HEK293 (cell line): ENCODE data around the gene CSNK2A3.

Source experiments
- CTCF ChIA-PET: fragments of 350-600 bp; formaldehyde crosslinking; extraction: SDS; loops from one replicate; lab custom pipeline; 2021; ENCODE audit warnings: antibody characterized with exemption; lab: Yijun Ruan, JAX
- POLR2A ChIA-PET: fragments of 300-600 bp; formaldehyde crosslinking; extraction: SDS; loops from one replicate; lab custom pipeline; 2020; ENCODE audit warnings: antibody characterized with exemption, inconsistent platforms; lab: Yijun Ruan, JAX
- H3K27ac ChIP-seq: fragments of 200-500 bp; sonication (Bioruptor generic); 2 replicates; pipeline ENCODE4 v1.5.1; 2014; ENCODE audit warnings: low read depth, low read length, control low read depth, inconsistent platforms; ENCODE audit errors: extremely low read depth
- H3K36me3 ChIP-seq, 2 experiments: fragments of 200-500 bp in 1 of 2; sonication (Bioruptor generic) in 1 of 2; 1 replicate in 1 of 2; 2 replicates in 1 of 2; pipeline ENCODE4 v1.5.1; 2014 to 2017; ENCODE audit warnings: inconsistent platforms in 2 of 2, low read length in 2 of 2; ENCODE audit not compliant: control insufficient read depth in 2 of 2, insufficient read depth in 1 of 2
- H3K4me1 ChIP-seq: fragments of 200-500 bp; sonication (Bioruptor generic); 2 replicates; pipeline ENCODE4 v1.5.1; 2014; ENCODE audit warnings: mild to moderate bottlenecking, low read length, inconsistent platforms; ENCODE audit not compliant: control insufficient read depth, insufficient read depth
- H3K4me3 ChIP-seq: 2 replicates; pipeline ENCODE4 v1.5.1; 2011; ENCODE audit warnings: low read depth, mild to moderate bottlenecking, control low read depth, low read length, moderate library complexity
- H3K9me3 ChIP-seq: fragments of 200-500 bp; sonication (Bioruptor generic); 2 replicates; pipeline ENCODE4 v1.5.1; 2014; ENCODE audit warnings: low read depth, low read length, inconsistent platforms; ENCODE audit not compliant: control insufficient read depth, insufficient read depth
- ATF2 ChIP-seq: fragments of 450-650 bp; formaldehyde crosslinking; IDR thresholded peaks from 2 replicates; pipeline ENCODE4 v1.5.1; 2016; ENCODE audit warnings: missing biosample characterization, missing genetic modification characterization, low read depth
- BCL6B ChIP-seq: fragments of 450-650 bp; formaldehyde crosslinking; IDR thresholded peaks from 2 replicates; pipeline ENCODE4 v1.5.1; 2017; ENCODE audit warnings: missing biosample characterization, missing genetic modification characterization
- KLF1 ChIP-seq: fragments of 450-650 bp; formaldehyde crosslinking; IDR thresholded peaks from 2 replicates; pipeline ENCODE4 v1.5.1; 2016; ENCODE audit warnings: missing biosample characterization, missing genetic modification characterization
- OSR2 ChIP-seq: fragments of 450-650 bp; formaldehyde crosslinking; IDR thresholded peaks from 2 replicates; pipeline ENCODE4 v1.5.1; 2016; ENCODE audit warnings: missing biosample characterization, missing genetic modification characterization
- YY2 ChIP-seq: fragments of 450-650 bp; formaldehyde crosslinking; IDR thresholded peaks from 2 replicates; pipeline ENCODE4 v1.5.1; 2016; ENCODE audit warnings: missing biosample characterization, missing genetic modification characterization
- ZBTB10 ChIP-seq: fragments of 450-650 bp; formaldehyde crosslinking; IDR thresholded peaks from 2 replicates; pipeline ENCODE4 v1.5.1; 2016; ENCODE audit warnings: missing biosample characterization, missing genetic modification characterization
- ZBTB17 ChIP-seq: fragments of 450-650 bp; formaldehyde crosslinking; IDR thresholded peaks from 2 replicates; pipeline ENCODE4 v1.5.1; 2016; ENCODE audit warnings: missing biosample characterization, missing genetic modification characterization
- ZBTB48 ChIP-seq: fragments of 450-650 bp; formaldehyde crosslinking; IDR thresholded peaks from 2 replicates; pipeline ENCODE4 v1.5.1; 2016; ENCODE audit warnings: missing biosample characterization, missing genetic modification characterization
- ZBTB8A ChIP-seq: fragments of 450-650 bp; formaldehyde crosslinking; IDR thresholded peaks from 2 replicates; pipeline ENCODE4 v1.5.1; 2016; ENCODE audit warnings: missing biosample characterization, missing genetic modification characterization
- ZEB2 ChIP-seq: fragments of 450-650 bp; formaldehyde crosslinking; IDR thresholded peaks from 2 replicates; pipeline ENCODE4 v1.5.1; 2016; ENCODE audit warnings: missing biosample characterization, missing genetic modification characterization
- ZNF266 ChIP-seq: fragments of 450-650 bp; formaldehyde crosslinking; IDR thresholded peaks from 2 replicates; pipeline ENCODE4 v1.5.1; 2016; ENCODE audit warnings: missing biosample characterization, missing genetic modification characterization, low read depth
- ZNF426 ChIP-seq: fragments of 450-650 bp; formaldehyde crosslinking; IDR thresholded peaks from 2 replicates; pipeline ENCODE4 v1.5.1; 2017; ENCODE audit warnings: missing biosample characterization, missing genetic modification characterization, mild to moderate bottlenecking, inconsistent platforms, moderate library complexity
- ZNF433 ChIP-seq: fragments of 450-650 bp; formaldehyde crosslinking; IDR thresholded peaks from 2 replicates; pipeline ENCODE4 v1.5.1; 2016; ENCODE audit warnings: missing biosample characterization, missing genetic modification characterization, low read depth
- ZNF449 ChIP-seq: fragments of 450-650 bp; formaldehyde crosslinking; IDR thresholded peaks from 2 replicates; pipeline ENCODE4 v1.5.1; 2017; ENCODE audit warnings: missing biosample characterization, mild to moderate bottlenecking, missing genetic modification characterization, moderate library complexity
- ZNF510 ChIP-seq: fragments of 450-650 bp; formaldehyde crosslinking; IDR thresholded peaks from 2 replicates; pipeline ENCODE4 v1.5.1; 2018; ENCODE audit warnings: mild to moderate bottlenecking, missing genetic modification characterization, missing biosample characterization; ENCODE audit not compliant: insufficient replicate concordance
- ZNF600 ChIP-seq: fragments of 450-650 bp; formaldehyde crosslinking; IDR thresholded peaks from 2 replicates; pipeline ENCODE4 v1.5.1; 2016; ENCODE audit warnings: missing biosample characterization, missing genetic modification characterization
- ZNF621 ChIP-seq: fragments of 450-650 bp; formaldehyde crosslinking; IDR thresholded peaks from 2 replicates; pipeline ENCODE4 v1.5.1; 2017; ENCODE audit warnings: missing biosample characterization, missing genetic modification characterization
- ZNF645 ChIP-seq: fragments of 450-650 bp; formaldehyde crosslinking; IDR thresholded peaks from 2 replicates; pipeline ENCODE4; 2016; ENCODE audit warnings: missing biosample characterization, missing genetic modification characterization
- ZSCAN30 ChIP-seq: fragments of 450-650 bp; IDR thresholded peaks from 2 replicates; pipeline ENCODE4 v1.5.1; 2018; ENCODE audit warnings: missing biosample characterization, mild to moderate bottlenecking, missing genetic modification characterization, moderate library complexity

Gene CSNK2A3

DNA sequence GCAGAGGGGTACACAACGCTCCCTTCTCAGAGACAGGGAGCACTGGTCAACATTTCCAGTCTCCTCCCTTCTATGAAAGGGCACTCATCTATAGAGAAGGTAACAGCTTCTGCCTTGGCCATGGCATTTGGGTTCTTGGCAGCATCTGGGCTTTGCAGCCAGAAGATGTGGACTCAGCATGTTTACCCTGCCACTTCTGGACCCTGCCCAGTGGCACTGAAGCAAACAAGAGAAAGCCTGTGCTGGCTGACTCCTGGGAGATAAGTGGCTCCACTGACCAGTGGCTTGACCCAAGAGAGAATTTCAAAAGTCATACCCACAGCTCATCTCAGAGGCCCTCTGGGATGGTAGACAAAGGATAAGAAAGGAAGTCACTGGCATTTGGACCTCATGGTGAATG is 8.0 kb downstream of the CSNK2A3 start:
- CTCF ChIA-PET: no interaction called here
- Histone ChIP-seq H3K4me3 (no peak overlapping the region), H3K9me3 (no peaks in the 10 kb centered on the region), H3K27ac (no peak overlapping the region), H3K4me1 (no peaks in the 10 kb centered on the region), H3K36me3 (no peaks in the 10 kb centered on the region)
- TF ChIP-seq BCL6B (tag by site-specific recombination) (no peak), ZNF426 (tag by site-specific recombination) (no peak), ZNF645 (no peak)
- POLR2A ChIA-PET: no interaction called here

- POLR2A ChIA-PET: no interaction called here
- CTCF ChIA-PET: no interaction called here
- Histone ChIP-seq H3K36me3 (no peaks in the 10 kb centered on the region), H3K4me3 (no peak overlapping the region), H3K27ac (no peak overlapping the region), H3K4me1 (no peaks in the 10 kb centered on the region)
- TF ChIP-seq ZBTB17: no peak
- no peak for TF ChIP-seq KLF1 (tag by site-specific recombination)
- TF ChIP-seq ZBTB48 (tag by site-specific recombination): no peak
- no peak for TF ChIP-seq ZBTB8A (tag by site-specific recombination)
- TF ChIP-seq YY2 (tag by site-specific recombination): no peak
- TF ChIP-seq, all 188 proteins: peak for 0
- H3K9me3 ChIP-seq: no peaks in the 10 kb centered on the region
Measured at GRCh38 chr11:11344045-11344444, 9.0 kb downstream of the CSNK2A3 start.

- CTCF ChIA-PET: interaction anchor here (0.9 to 1.0 kb wide), 2 partner anchors 70 to 943 kb away, joined by 3 read pairs; no protein-coding TSS in a partner anchor
- Histone ChIP-seq H3K27ac (no peak overlapping the region), H3K4me3 (no peak overlapping the region), H3K4me1 (no peaks in the 10 kb centered on the region)
- no peak for TF ChIP-seq ZNF621
- TF ChIP-seq ATF2 (tag by site-specific recombination): peak; percentile 72
- TF ChIP-seq, all 188 proteins: peak for 1
- H3K9me3 ChIP-seq: no peaks in the 10 kb centered on the region
- POLR2A ChIA-PET: no interaction called here
- H3K36me3 ChIP-seq: no peaks in the 10 kb centered on the region
Measured at GRCh38 chr11:11338304-11338703, 14.7 kb downstream of the CSNK2A3 start.

DNA sequence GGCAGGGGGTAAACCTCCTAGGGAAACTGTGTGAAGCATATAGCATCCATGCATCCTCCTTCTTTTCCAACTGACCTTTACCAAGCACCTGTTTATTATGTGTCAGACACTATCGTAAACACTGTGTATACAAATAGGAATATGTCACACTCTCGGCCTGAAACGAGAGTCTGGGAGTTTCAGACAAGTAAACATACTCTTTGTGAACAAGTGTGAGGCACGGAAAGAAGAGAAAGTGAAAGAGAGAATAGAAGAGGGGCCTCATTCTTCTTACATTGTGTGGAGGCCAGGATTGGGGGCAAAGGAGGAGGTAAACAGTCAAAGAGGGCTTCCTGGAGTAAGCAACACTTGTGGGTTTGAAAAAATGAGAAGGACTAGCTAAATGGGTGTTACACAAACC is 16.4 kb downstream of the CSNK2A3 start:
- H3K4me3 ChIP-seq: no peak overlapping the region
- H3K9me3 ChIP-seq: no peaks in the 10 kb centered on the region
- TF ChIP-seq ZNF510 (no peak), ZBTB10 (tag by site-specific recombination) (no peak), ZNF600 (tag by site-specific recombination) (no peak), ZNF449 (tag by site-specific recombination) (no peak), ZEB2 (tag by site-specific recombination) (no peak), ZNF266 (tag by site-specific recombination) (no peak), ZSCAN30 (tag by site-specific recombination) (no peak), ZNF433 (tag by site-specific recombination) (no peak), OSR2 (tag by site-specific recombination) (no peak)
- ChIA-PET CTCF (no interaction called here), POLR2A (no interaction called here)
- no peaks in the 10 kb centered on the region for H3K36me3 ChIP-seq
- no peaks in the 10 kb centered on the region for H3K4me1 ChIP-seq
- H3K27ac ChIP-seq: no peak overlapping the region
